Aorta (tissue), 5 donors: ENCODE data around the gene CRYBG2. TPM values are rescaled to one million over a fixed set of nuclear protein-coding genes. Genes with fewer than 3 reads are reported as not detected.

ENCODE experiments used
- ATAC-seq: fragments of 200-7000 bp; cut with Tn5 transposase; one replicate; pipeline ENCODE4 v1.9.1; 2022; ENCODE audit warnings: moderate library complexity; ENCODE audit not compliant: low FRiP score
- DNase-seq, 2 donors: peaks; one replicate each; pipeline ENCODE4 v3.0.0-alpha.2; 2020
- H3K27ac ChIP-seq, 2 donors: one replicate each; pipeline ENCODE4 v1.5.1; 2013; ENCODE audit warnings: low read length in 2 of 2, mild to moderate bottlenecking in 2 of 2, moderate library complexity in 2 of 2, control low read depth in 1 of 2, inconsistent platforms in 1 of 2, low read depth in 1 of 2
- H3K27me3 ChIP-seq, 2 donors: one replicate each; pipeline ENCODE4 v1.6.1; 2013; ENCODE audit warnings: control low read depth in 1 of 2, low read length in 1 of 2, mild to moderate bottlenecking in 1 of 2, moderate library complexity in 1 of 2; ENCODE audit not compliant: insufficient read depth in 2 of 2, control insufficient read depth in 1 of 2
- H3K36me3 ChIP-seq, 2 donors: one replicate each; pipeline ENCODE4 v1.6.1; 2013; ENCODE audit warnings: control low read depth in 1 of 2, low read length in 1 of 2, mild to moderate bottlenecking in 1 of 2; ENCODE audit not compliant: insufficient read depth in 2 of 2, control insufficient read depth in 1 of 2
- H3K4me1 ChIP-seq, 2 donors: one replicate each; pipeline ENCODE4 v1.6.1; 2013; ENCODE audit warnings: low read length in 2 of 2, control low read depth in 1 of 2, mild to moderate bottlenecking in 1 of 2, moderate library complexity in 1 of 2; ENCODE audit not compliant: insufficient read depth in 2 of 2, control insufficient read depth in 1 of 2
- H3K4me3 ChIP-seq, 2 donors: one replicate each; pipeline ENCODE4 v1.5.1; 2013; ENCODE audit warnings: low read length in 2 of 2, control low read depth in 1 of 2, mild to moderate bottlenecking in 1 of 2
- H3K9me3 ChIP-seq: one replicate; pipeline ENCODE4 v1.6.1; 2013; ENCODE audit warnings: mild to moderate bottlenecking, low read length; ENCODE audit not compliant: control insufficient read depth
- WGBS, 2 donors: extraction: QIAGEN DNeasy Blood & Tissue Kit; methylation state at CpG; one replicate each; pipeline ENCODE4 v1.1.7; 2013; 5-methylcytosine and 5-hydroxymethylcytosine counted together
- intact Hi-C, 2 donors: fragments of 100-400 bp; cut with DNase I; formaldehyde crosslinking; loops; one replicate each; pipeline versions ENCODE4 v1.14.2 to v1.15.0; 2022
- long read RNA-seq, 2 donors: library from polyadenylated mRNA; unstranded; transcript quantifications; one replicate each; pipeline ENCODE4 v2.0.0, GENCODE V29; 2020 to 2021
- polyA plus RNA-seq, 2 donors: library from polyadenylated mRNA; stranded (reverse); fragments of 200-250 nt; gene quantifications; one replicate each; pipeline ENCODE4 v1.2.3, GENCODE V29; 2013
- total RNA-seq, 2 donors: library from RNA; stranded (reverse); fragmentation: NEBNext Ultra II Directional; extraction: Animal tissue kit (Norgen Biotek cat#: 25700); gene quantifications; one replicate each; pipeline ENCODE4 v1.2.1, GENCODE V29; 2021
- donor health status: healthy with polysubstance abuse.
- donor health status: Bipolar disorder and iron deficiency.
- donor health status: DM: no; HTN: no; CAD: no.
- donor health status: DM: no; HTN: no; CAD: no.
- donor health status: DM: yes; HTN: yes; CAD: no.

The CRYBG2 gene, protein sequence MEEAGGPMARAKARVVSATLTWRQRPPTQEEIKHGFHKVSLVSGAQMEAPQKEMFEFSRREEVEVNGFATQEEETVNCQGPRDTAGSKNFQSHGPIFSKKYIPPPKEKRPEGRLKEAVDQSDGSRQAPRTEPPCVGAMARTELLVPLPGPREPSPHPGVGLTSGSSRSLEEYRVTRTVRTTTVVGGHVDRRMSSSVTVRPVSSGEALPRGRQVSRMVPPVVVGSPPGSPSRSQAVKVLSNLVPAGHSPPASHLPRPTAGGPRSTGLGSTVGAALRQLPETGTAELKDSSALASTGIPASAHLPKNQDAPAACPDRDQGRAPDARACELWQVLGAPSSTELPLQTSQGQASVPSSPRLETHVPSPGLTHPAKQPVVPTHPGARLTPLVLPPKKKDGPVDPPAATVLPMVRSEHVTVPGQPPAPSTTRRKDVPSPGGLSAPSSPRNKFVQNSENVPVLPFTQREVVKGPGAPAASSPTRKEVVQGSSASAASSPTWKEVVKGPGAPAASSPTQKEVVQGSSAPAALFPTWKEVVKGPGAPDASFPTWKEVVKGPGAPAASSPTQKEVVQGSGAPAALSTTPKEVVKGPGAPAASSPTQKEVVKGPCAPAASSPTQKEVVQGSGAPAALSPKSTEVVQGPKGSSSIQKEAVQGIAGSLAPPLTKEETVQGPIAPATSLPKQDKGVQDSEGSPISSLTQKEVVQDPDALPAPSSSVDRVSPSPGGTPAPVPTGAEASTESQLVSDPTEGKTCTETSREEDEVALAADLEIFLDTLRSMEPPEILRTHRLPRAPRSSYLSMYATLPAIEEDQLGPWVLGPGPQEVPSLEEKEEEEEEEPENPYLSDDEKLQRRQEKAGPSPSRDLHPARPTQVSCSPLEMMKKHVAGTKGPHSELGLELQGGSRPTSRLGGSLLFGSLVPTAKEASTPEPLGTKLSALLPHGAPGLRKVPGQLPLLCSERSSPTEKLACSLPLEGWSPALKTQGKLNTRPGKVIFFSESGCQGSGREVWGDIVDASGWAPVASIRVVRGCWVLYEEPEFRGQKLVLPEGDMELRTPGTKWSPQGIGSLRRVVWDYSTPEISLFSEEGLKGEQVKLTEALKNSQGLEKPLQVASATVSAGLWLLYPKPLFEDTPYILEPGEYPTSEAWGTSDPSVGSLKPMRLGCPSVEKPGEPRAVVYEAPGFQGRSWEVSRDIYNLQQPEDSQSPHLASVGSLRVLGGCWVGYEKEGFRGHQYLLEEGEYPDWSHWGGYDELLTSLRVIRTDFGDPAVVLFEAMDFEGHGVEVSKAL (N-terminal part only)
- total RNA-seq = under 1 TPM in 1 of 2 donors, not detected in 1; 0.27 TPM
- polyA plus RNA-seq = 1 to 10 TPM in 1 of 2 donors, under 1 TPM in 1; 0.05 to 6.4 TPM
- long read RNA-seq, donor 1 = 0 reads
- long read RNA-seq, donor 2 = 0 reads

GRCh38 chr1:26353976-26354820, at the start of gene CRYBG2:
Gene CRYBG2 (minus strand): TSS chr1:26354130. CDS start chr1:26346657, 7,473 bp downstream.
- Histone ChIP-seq H3K4me3 (no peak within 1 kb of the TSS), H3K27me3 (no peaks in the 10 kb centered on the region), H3K36me3 (no peaks in the 10 kb centered on the region), H3K9me3 (no peaks in the 10 kb centered on the region), H3K4me1 (no peaks in the 10 kb centered on the region), H3K27ac (no peak within 1 kb of the TSS)
- no peak for ATAC-seq
- DNase-seq = no peak
- intact Hi-C loops = no loop called here
- 84 to 86% methylated on average over 21 of the region's 21 CpGs for WGBS, 2 donors

DNA sequence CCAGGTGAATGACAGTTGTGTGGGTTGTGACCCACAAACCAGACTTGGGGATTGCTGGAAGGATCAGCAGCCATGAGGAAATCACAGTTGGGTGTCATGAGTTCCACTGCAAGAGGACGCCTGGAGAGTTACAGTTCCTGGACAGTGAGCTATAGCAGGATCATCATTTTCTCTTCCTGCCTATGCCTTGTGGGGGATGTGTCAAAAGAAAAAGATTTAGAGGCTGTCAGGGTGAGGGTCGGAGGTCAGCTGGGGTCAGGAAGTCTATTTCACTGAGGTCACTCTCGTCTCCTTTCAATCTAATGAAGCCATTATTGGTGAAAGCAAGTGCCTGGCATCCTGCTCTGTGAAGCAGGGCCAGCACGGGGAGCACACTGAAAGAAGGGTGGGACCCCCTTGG, 49.7 kb upstream of the CRYBG2 start:
- no peak for ATAC-seq
- DNase-seq = no peak
- no peaks in the 10 kb centered on the region for H3K27me3 ChIP-seq
- intact Hi-C loops = no loop called here
- 17 to 18% methylated on average over 4 of the region's 4 CpGs for WGBS, 2 donors
- H3K36me3 ChIP-seq = no peaks in the 10 kb centered on the region
- H3K9me3 ChIP-seq = no peaks in the 10 kb centered on the region
- H3K4me1 ChIP-seq = no peaks in the 10 kb centered on the region
- no peak overlapping the region for H3K27ac ChIP-seq
- no peak overlapping the region for H3K4me3 ChIP-seq

GRCh38 chr1:26401891-26402290, 48.0 kb upstream of the CRYBG2 start:
- Histone ChIP-seq H3K4me3 (no peak overlapping the region), H3K4me1 (no peaks in the 10 kb centered on the region), H3K9me3 (no peaks in the 10 kb centered on the region), H3K36me3 (no peaks in the 10 kb centered on the region), H3K27me3 (no peaks in the 10 kb centered on the region), H3K27ac (no peak overlapping the region)
- intact Hi-C loops = no loop called here
- WGBS, 2 donors = 67 to 69% methylated on average over 3 of the region's 3 CpGs
- no peak for ATAC-seq
- no peak for DNase-seq

- no peaks in the 10 kb centered on the region for H3K9me3 ChIP-seq
- 84 to 90% methylated on average over 3 of the region's 3 CpGs for WGBS, 2 donors
- no peaks in the 10 kb centered on the region for H3K36me3 ChIP-seq
- no peak for DNase-seq
- no peak overlapping the region for H3K27ac ChIP-seq
- ATAC-seq = no peak
- no peak overlapping the region for H3K4me3 ChIP-seq
- no peaks in the 10 kb centered on the region for H3K4me1 ChIP-seq
- intact Hi-C loops = no loop called here
- no peaks in the 10 kb centered on the region for H3K27me3 ChIP-seq
These were observed 45.1 kb upstream of the CRYBG2 start for GRCh38 chr1:26399034-26399433.

DNA sequence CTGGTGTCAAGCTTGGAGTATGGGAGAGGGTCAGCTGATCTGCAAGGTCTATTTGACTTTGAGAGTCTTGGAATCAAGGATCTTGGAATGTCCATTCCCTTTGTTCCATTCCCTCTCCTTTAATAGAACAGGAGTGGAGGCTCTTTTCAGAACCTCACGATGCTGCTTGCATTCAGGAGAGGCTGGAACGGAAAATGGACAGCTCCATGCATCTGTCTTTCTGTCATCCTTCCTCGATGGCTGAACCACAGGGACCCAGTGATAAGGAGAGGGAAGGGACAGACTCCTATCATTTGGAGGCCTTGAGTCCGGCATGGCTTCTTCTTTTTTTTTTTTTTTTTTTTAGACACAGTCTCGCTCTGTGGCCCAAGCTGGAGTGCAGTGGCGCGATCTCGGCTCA, 41.8 kb upstream of the CRYBG2 start:
- Histone ChIP-seq H3K27ac (no peak overlapping the region), H3K9me3 (no peaks in the 10 kb centered on the region), H3K27me3 (no peaks in the 10 kb centered on the region), H3K4me1 (no peaks in the 10 kb centered on the region), H3K4me3 (no peak overlapping the region), H3K36me3 (no peaks in the 10 kb centered on the region)
- no peak for ATAC-seq
- no peak for DNase-seq
- intact Hi-C loops = no loop called here
- WGBS, 2 donors = 75 to 81% methylated on average over 7 to 8 of the region's 8 CpGs

DNA sequence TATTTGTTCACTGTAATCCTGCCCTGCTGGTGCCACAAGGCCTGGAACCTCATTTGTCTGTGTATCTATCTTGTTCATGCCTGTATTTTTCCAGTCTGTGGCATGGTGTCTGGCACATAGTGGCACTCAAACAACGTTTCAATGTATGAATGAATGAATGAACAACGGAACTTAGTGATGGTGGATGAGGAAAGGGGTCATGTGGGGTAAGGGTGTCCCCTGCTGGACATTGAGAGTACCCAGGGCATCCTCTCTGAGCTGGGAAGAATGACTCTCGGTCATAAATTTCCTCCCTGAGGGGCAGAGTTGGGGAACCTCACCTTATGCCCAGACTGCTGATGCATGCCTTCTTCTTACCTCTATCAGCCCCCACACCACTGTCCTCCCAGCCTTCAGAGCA, 37.5 kb upstream of the CRYBG2 start:
- Histone ChIP-seq H3K27ac (no peak overlapping the region), H3K9me3 (no peaks in the 10 kb centered on the region), H3K27me3 (no peaks in the 10 kb centered on the region), H3K4me1 (no peaks in the 10 kb centered on the region), H3K4me3 (no peak overlapping the region), H3K36me3 (no peaks in the 10 kb centered on the region)
- no peak for DNase-seq
- intact Hi-C loops = no loop called here
- no peak for ATAC-seq
- 6 to 9% methylated on average over 3 of the region's 3 CpGs for WGBS, 2 donors

- no peak for DNase-seq
- intact Hi-C loops = no loop called here
- Histone ChIP-seq H3K27me3 (no peaks in the 10 kb centered on the region), H3K9me3 (no peaks in the 10 kb centered on the region), H3K4me1 (no peaks in the 10 kb centered on the region), H3K36me3 (no peaks in the 10 kb centered on the region), H3K27ac (no peak overlapping the region), H3K4me3 (no peak overlapping the region)
- 57 to 69% methylated on average over 4 of the region's 4 CpGs for WGBS, 2 donors
- ATAC-seq = no peak
These were observed 35.8 kb upstream of the CRYBG2 start for GRCh38 chr1:26389604-26390247.
